Endothelial cell of umbilical vein (primary cell): Measurements from ENCODE around the gene RGSL1. TPM values are rescaled to one million over a fixed set of nuclear protein-coding genes. Genes with fewer than 3 reads are reported as not detected.

ENCODE experiments used
- BruUV-seq: library from RNA; stranded (reverse); fragments of 400-500 nt; replicated peaks from 2 replicates; lab custom pipeline; 2021; lab: Mats Ljungman, UMichigan
- CTCF ChIA-PET: fragments of 300-600, 350-600 bp; sonication (Branson Sonifier 250); formaldehyde crosslinking; loops from one replicate; lab custom pipeline; 2021; ENCODE audit warnings: antibody characterized with exemption, inconsistent platforms; lab: Charles Lee
- POLR2A ChIA-PET: fragments of 300-600, 350-600 bp; sonication (Branson Sonifier 250); formaldehyde crosslinking; loops from one replicate; lab custom pipeline; 2021; ENCODE audit warnings: antibody characterized with exemption, inconsistent platforms; lab: Charles Lee
- DNase-seq: peaks from one replicate; pipeline ENCODE4 v3.0.0-alpha.2; 2011; ENCODE audit warnings: low read depth, low spot score
- FAIRE-seq: peaks from 2 replicates; lab custom pipeline; 2011; peaks lifted over from hg19 to GRCh38; lab: Jason Lieb, UNC
- H2AFZ ChIP-seq: 2 replicates; pipeline ENCODE4 v1.6.0; 2012; ENCODE audit warnings: low read depth, low read length, control low read depth, inconsistent platforms
- H3K27ac ChIP-seq: 2 replicates; pipeline ENCODE4 v1.5.1; 2011; ENCODE audit warnings: low read depth, mild to moderate bottlenecking, control low read depth, low read length, moderate library complexity; ENCODE audit not compliant: insufficient read depth
- H3K27me3 ChIP-seq, 2 experiments: 2 replicates each; pipeline versions ENCODE4 v1.6.0 to v1.6.1; 2011; ENCODE audit warnings: low read length in 2 of 2, mixed read lengths in 1 of 2; ENCODE audit not compliant: control insufficient read depth in 2 of 2, insufficient read depth in 2 of 2
- H3K36me3 ChIP-seq, 2 experiments: 2 replicates in 1 of 2; 3 replicates in 1 of 2; pipeline ENCODE4 v1.5.1; 2011; ENCODE audit warnings: low read length in 2 of 2, mild to moderate bottlenecking in 1 of 2, moderate library complexity in 1 of 2; ENCODE audit not compliant: control insufficient read depth in 2 of 2, insufficient read depth in 2 of 2; ENCODE audit errors: extremely low read depth in 1 of 2
- H3K4me1 ChIP-seq: 3 replicates; pipeline ENCODE4 v1.5.1; 2011; ENCODE audit warnings: mild to moderate bottlenecking, low read length; ENCODE audit not compliant: control insufficient read depth, insufficient read depth; ENCODE audit errors: extremely low read depth
- H3K4me2 ChIP-seq: 2 replicates; pipeline ENCODE4 v1.6.1; 2011; ENCODE audit warnings: low read length, control low read depth, mixed read lengths; ENCODE audit not compliant: insufficient read depth
- H3K4me3 ChIP-seq, 3 experiments: fragments of 200-600 bp in 1 of 3; sonication (generic), shearing (Covaris generic) in 1 of 3; replicated peaks in 1 of 3; 2 replicates each; pipeline ENCODE4 v1.5.1; 2011 to 2016; ENCODE audit warnings: control low read depth in 3 of 3, low read length in 3 of 3, mild to moderate bottlenecking in 2 of 3, inconsistent platforms in 1 of 3, low read depth in 1 of 3, moderate library complexity in 1 of 3; ENCODE audit not compliant: insufficient read depth in 1 of 3
- H3K79me2 ChIP-seq: 2 replicates; pipeline ENCODE4 v1.6.0; 2012; ENCODE audit warnings: low read length, inconsistent platforms; ENCODE audit not compliant: control insufficient read depth, insufficient read depth
- H3K9ac ChIP-seq: replicated peaks from 2 replicates; pipeline ENCODE3; 2011; ENCODE audit warnings: low read length, control low read depth; ENCODE audit not compliant: insufficient read depth; ENCODE audit errors: extremely low read depth
- H3K9me1 ChIP-seq: replicated peaks from 3 replicates; pipeline ENCODE4 v1.6.0; 2011; ENCODE audit warnings: mild to moderate bottlenecking, low read length; ENCODE audit not compliant: control insufficient read depth, insufficient read depth; ENCODE audit errors: extremely low read depth
- H3K9me3 ChIP-seq: replicated peaks from 2 replicates; pipeline ENCODE4 v1.5.1; 2012; ENCODE audit warnings: low read length, inconsistent platforms; ENCODE audit not compliant: control insufficient read depth, insufficient read depth
- H4K20me1 ChIP-seq: replicated peaks from 2 replicates; pipeline ENCODE3; 2011; ENCODE audit warnings: mild to moderate bottlenecking, low read length; ENCODE audit not compliant: control insufficient read depth, insufficient read depth; ENCODE audit errors: extremely low read depth
- CTCF ChIP-seq, 2 donors: IDR thresholded peaks; 1 replicate in 1 of 2; 2 replicates in 1 of 2; pipeline ENCODE4 v1.5.1; 2011; ENCODE audit warnings: low read length in 2 of 2, mild to moderate bottlenecking in 2 of 2, moderate library complexity in 2 of 2, control low read depth in 1 of 2, inconsistent platforms in 1 of 2, low read depth in 1 of 2; ENCODE audit not compliant: insufficient read depth in 1 of 2; ENCODE audit errors: extremely low read depth in 1 of 2
- EZH2 ChIP-seq: IDR thresholded peaks from 2 replicates; pipeline ENCODE4 v1.6.1; 2012; ENCODE audit warnings: borderline replicate concordance, low read depth, mild to moderate bottlenecking, moderate library complexity, low read length, inconsistent platforms; ENCODE audit not compliant: severe bottlenecking
- FOS ChIP-seq: IDR thresholded peaks from 2 replicates; pipeline ENCODE4 v1.6.1; 2011; ENCODE audit warnings: mild to moderate bottlenecking, low read length, moderate library complexity, borderline replicate concordance; ENCODE audit not compliant: insufficient read depth
- GATA2 ChIP-seq: IDR thresholded peaks from 2 replicates; pipeline ENCODE4 v1.7.0; 2011; ENCODE audit warnings: low read depth, mild to moderate bottlenecking, moderate library complexity, mixed read lengths, low read length; ENCODE audit not compliant: insufficient read length, insufficient read depth
- JUN ChIP-seq: IDR thresholded peaks from 2 replicates; pipeline ENCODE4 v1.6.1; 2011; ENCODE audit warnings: borderline replicate concordance, low read depth; ENCODE audit not compliant: insufficient read length, insufficient read depth
- MAX ChIP-seq: IDR thresholded peaks from 2 replicates; pipeline ENCODE4 v1.6.1; 2011; ENCODE audit not compliant: insufficient read depth, insufficient read length
- MYC ChIP-seq: IDR thresholded peaks from one replicate; pipeline ENCODE4 v1.6.1; 2011; ENCODE audit warnings: mild to moderate bottlenecking, low read depth, low read length
- POLR2A ChIP-seq: IDR thresholded peaks from 2 replicates; pipeline ENCODE4 v1.6.1; 2012; ENCODE audit warnings: low read depth, mild to moderate bottlenecking, control low read depth, low read length
- POLR2AphosphoS5 ChIP-seq: IDR thresholded peaks from 2 replicates; pipeline ENCODE4 v1.6.1; 2012; ENCODE audit warnings: low read depth, mild to moderate bottlenecking, control low read depth, low read length, moderate library complexity; ENCODE audit not compliant: insufficient read depth
- dilution Hi-C: fragments of 300-500 bp; cut with MboI; formaldehyde crosslinking; loops from one replicate; pipeline ENCODE4 v1.15.0; 2019; ENCODE audit warnings: low sequenced_read_pairs; ENCODE audit not compliant: extremely low pct_ligation_motif_present
- intact Hi-C: fragments of 100-400 bp; cut with micrococcal nuclease; formaldehyde crosslinking; loops from one replicate; pipeline ENCODE4 v1.10.0; 2022
- polyA plus RNA-seq, 4 experiments: library from polyadenylated mRNA; depleted of rRNA in 3 of 4; stranded (reverse) in 3 of 4; unstranded in 1 of 4; fragments of >200 nt; gene quantifications; 2 replicates each; pipeline versions ENCODE4 v1.2.1 to v1.2.3, GENCODE V29; 2011 to 2012; ENCODE audit warnings: missing spikeins in 1 of 4
- total RNA-seq: library from RNA; stranded (reverse); gene quantifications from 2 replicates; pipeline ENCODE4 v1.2.3, GENCODE V29; 2021

RGSL1 gene
- total and polyA plus RNA-seq, 2 donors (not counting 3 experiments of a cell fraction or from before 2014, with no cell fraction given) = not detected

GRCh38 chr1:182563095-182563494 lies 113.1 kb downstream of the RGSL1 start:
- DNase-seq = no peak
- no peak overlapping the region for H2AFZ ChIP-seq
- H3K27ac ChIP-seq = no peak overlapping the region
- no peaks in the 10 kb centered on the region for H3K4me1 ChIP-seq
- no peaks in the 10 kb centered on the region for H3K9me1 ChIP-seq
- no peak for FAIRE-seq
- no TSS peak for BruUV-seq
- CTCF ChIA-PET = no interaction called here
- no peak overlapping the region for H3K9ac ChIP-seq
- H3K4me3 ChIP-seq = no peak overlapping the region
- H3K79me2 ChIP-seq = no peaks in the 10 kb centered on the region
- H4K20me1 ChIP-seq = no peaks in the 10 kb centered on the region
- no peaks in the 10 kb centered on the region for H3K27me3 ChIP-seq
- H3K4me2 ChIP-seq = no peak overlapping the region
- intact Hi-C loops (no loop called here), dilution Hi-C loops (no loop called here)
- POLR2A ChIA-PET = no interaction called here
- H3K36me3 ChIP-seq = no peaks in the 10 kb centered on the region
- no peak for TF ChIP-seq JUN
- TF ChIP-seq CTCF (IDR thresholded peaks at IDR 0.05; ENCODE audit: extremely low read depth in 1 of 2, insufficient read depth in 1 of 2, low read depth in 1 of 2, low read length in 2 of 2) = no peak
- TF ChIP-seq POLR2AphosphoS5 = no peak
- TF ChIP-seq EZH2 = no peak
- TF ChIP-seq MYC = no peak
- no peak for TF ChIP-seq GATA2
- TF ChIP-seq MAX = no peak
- no peak for TF ChIP-seq FOS
- no peak for TF ChIP-seq POLR2A
- no peaks in the 10 kb centered on the region for H3K9me3 ChIP-seq
